HepG2 (cell line): ENCODE data around the gene CTSA. TPM values are rescaled to one million over a fixed set of nuclear protein-coding genes. Genes with fewer than 3 reads are reported as not detected.

Experiments
- DNMT1 ChIP-seq: sonication (generic); formaldehyde crosslinking; IDR thresholded peaks from 2 replicates; pipeline ENCODE4 v1.5.1; 2020; ENCODE audit warnings: mild to moderate bottlenecking, missing genetic modification reagents
- ELF3 ChIP-seq: IDR thresholded peaks from 2 replicates; pipeline ENCODE4 v1.6.1; 2016; ENCODE audit warnings: missing genetic modification reagents, missing compliant biosample characterization
- ETV5 ChIP-seq: IDR thresholded peaks from 2 replicates; pipeline ENCODE4 v1.6.1; 2018; ENCODE audit warnings: missing biosample characterization, missing genetic modification reagents, inconsistent platforms, borderline replicate concordance
- GATAD1 ChIP-seq: IDR thresholded peaks from 2 replicates; pipeline ENCODE4 v1.6.1; 2016; ENCODE audit warnings: missing genetic modification reagents, missing compliant biosample characterization
- GATAD2A ChIP-seq: IDR thresholded peaks from 2 replicates; pipeline ENCODE4 v1.6.1; 2016
- HDAC2 ChIP-seq: sonication (generic); formaldehyde crosslinking; IDR thresholded peaks from 2 replicates; pipeline ENCODE4 v1.4.0; 2020; ENCODE audit warnings: missing genetic modification reagents
- HMG20B ChIP-seq: conservative IDR thresholded peaks from 2 replicates; pipeline ENCODE4 v1.6.1; 2016; ENCODE audit warnings: missing genetic modification reagents, missing compliant biosample characterization
- KLF15 ChIP-seq: sonication (generic); formaldehyde crosslinking; IDR thresholded peaks from 2 replicates; pipeline ENCODE4 v1.8.1; 2023; ENCODE audit warnings: borderline replicate concordance, mild to moderate bottlenecking, inconsistent platforms, missing genetic modification reagents, mixed read lengths
- KLF6 ChIP-seq: IDR thresholded peaks from 2 replicates; pipeline ENCODE4 v1.8.0; 2016; ENCODE audit warnings: missing biosample characterization, missing genetic modification reagents
- NFIB ChIP-seq: sonication (generic); formaldehyde crosslinking; IDR thresholded peaks from 2 replicates; pipeline ENCODE4 v1.9.0; 2021; ENCODE audit warnings: missing genetic modification reagents, mild to moderate bottlenecking, borderline replicate concordance
- RELA ChIP-seq: sonication (generic); formaldehyde crosslinking; IDR thresholded peaks from 2 replicates; pipeline ENCODE4 v1.4.0; 2020; ENCODE audit warnings: missing genetic modification reagents
- RFXAP ChIP-seq: sonication (generic); formaldehyde crosslinking; IDR thresholded peaks from 2 replicates; pipeline ENCODE4 v1.4.0; 2020; ENCODE audit warnings: missing genetic modification reagents, borderline replicate concordance
- SAP130 ChIP-seq: IDR thresholded peaks from 2 replicates; pipeline ENCODE4 v1.6.1; 2016; ENCODE audit warnings: low read depth
- SP1 ChIP-seq, 2 experiments: fragments of 450-650 bp in 1 of 2; sonication (generic) in 1 of 2; formaldehyde crosslinking in 1 of 2; IDR thresholded peaks; 2 replicates each; pipeline versions ENCODE4 v1.4.0 to v1.6.1; 2016 to 2020; ENCODE audit warnings: missing genetic modification reagents in 1 of 2
- TEAD3 ChIP-seq: optimal IDR thresholded peaks from 2 replicates; pipeline ENCODE3; 2016; ENCODE audit warnings: borderline replicate concordance
- ZFP1 ChIP-seq: IDR thresholded peaks from 2 replicates; pipeline ENCODE4 v1.6.1; 2016
- ZNF251 ChIP-seq: sonication (generic); formaldehyde crosslinking; IDR thresholded peaks from 2 replicates; pipeline ENCODE4 v1.9.0; 2021; ENCODE audit warnings: mild to moderate bottlenecking, missing genetic modification reagents
- ZNF335 ChIP-seq: sonication (generic); formaldehyde crosslinking; IDR thresholded peaks from 2 replicates; pipeline ENCODE4 v1.4.0; 2020; ENCODE audit warnings: missing genetic modification reagents
- ZNF543 ChIP-seq: sonication (generic); formaldehyde crosslinking; IDR thresholded peaks from 2 replicates; pipeline ENCODE4 v1.4.0; 2020; ENCODE audit warnings: mild to moderate bottlenecking, missing genetic modification reagents
- polyA plus RNA-seq, 8 experiments: library from polyadenylated mRNA; depleted of rRNA in 3 of 8; stranded (reverse) in 7 of 8; unstranded in 1 of 8; fragments of >200 nt; fragmentation: Illumina TruSeq in 4 of 8; extraction: Trizol in 4 of 8; gene quantifications; 2 replicates each; pipeline versions ENCODE4 v1.2.1 to v1.2.3, GENCODE V29; 2011 to 2016; ENCODE audit warnings: low read depth in 4 of 8, missing spikeins in 1 of 8, mixed read lengths in 1 of 8; ENCODE audit not compliant: insufficient read depth in 1 of 8
- total RNA-seq, 5 experiments: library from RNA; depleted of rRNA; stranded (reverse); fragments of >200 nt; fragmentation: Illumina TruSeq; extraction: Trizol; gene quantifications; 2 replicates each; pipeline ENCODE4 v1.2.3, GENCODE V29; 2016; ENCODE audit warnings: low read depth in 1 of 5
- TF ChIP-seq, protein P1 (sequence below): sonication (generic); formaldehyde crosslinking; IDR thresholded peaks from 2 replicates; pipeline ENCODE4 v1.8.0; 2022; ENCODE audit warnings: missing genetic modification reagents, mild to moderate bottlenecking, borderline replicate concordance
- TF ChIP-seq, protein P2 (sequence below): IDR thresholded peaks from 2 replicates; pipeline ENCODE4 v1.4.0; 2020; ENCODE audit warnings: mild to moderate bottlenecking, missing genetic modification reagents
- TF ChIP-seq, protein P3 (sequence below): sonication (generic); formaldehyde crosslinking; IDR thresholded peaks from 2 replicates; pipeline ENCODE4 v1.4.0; 2020; ENCODE audit warnings: missing genetic modification reagents
- TF ChIP-seq, protein P4 (sequence below): sonication (generic); formaldehyde crosslinking; IDR thresholded peaks from 2 replicates; pipeline ENCODE4 v1.5.0; 2020; ENCODE audit warnings: mild to moderate bottlenecking, missing genetic modification reagents, moderate library complexity

The CTSA gene
- total and polyA plus RNA-seq, 2 of the 13 experiments (the other 11 are each of a cell fraction or from before 2014, with no cell fraction given): 202 to 231 TPM

DNA sequence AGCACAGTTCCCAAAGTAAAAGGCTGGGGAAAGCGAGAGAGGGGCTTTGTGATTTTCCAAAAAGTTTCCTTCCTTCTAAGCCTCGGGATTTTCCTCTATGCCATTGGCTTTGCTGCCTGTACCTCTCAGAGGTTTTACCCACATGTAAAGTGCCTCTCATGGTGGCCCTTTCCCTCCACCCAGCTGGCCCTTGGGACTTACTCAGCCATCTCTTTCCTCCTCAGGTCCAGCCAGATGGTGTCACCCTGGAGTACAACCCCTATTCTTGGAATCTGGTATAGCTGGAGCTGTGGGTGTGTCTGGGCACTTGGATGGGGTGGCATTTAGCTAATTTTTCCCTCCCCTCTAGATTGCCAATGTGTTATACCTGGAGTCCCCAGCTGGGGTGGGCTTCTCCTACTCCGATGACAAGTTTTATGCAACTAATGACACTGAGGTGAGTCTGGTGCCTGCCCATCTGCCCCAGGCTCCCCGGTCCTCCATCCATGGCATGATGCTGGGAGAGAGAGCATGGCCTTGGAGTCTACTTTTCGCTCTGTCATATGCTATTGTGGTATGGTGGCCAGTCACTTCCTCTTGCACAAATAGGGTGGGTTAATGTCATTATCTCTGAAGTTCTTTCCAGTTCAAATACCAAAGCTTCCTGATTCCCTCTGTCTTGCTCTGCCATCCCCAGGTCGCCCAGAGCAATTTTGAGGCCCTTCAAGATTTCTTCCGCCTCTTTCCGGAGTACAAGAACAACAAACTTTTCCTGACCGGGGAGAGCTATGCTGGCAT lies 1.1 kb downstream of the CTSA start (continued):
- TF ChIP-seq ZNF543 (CRISPR knock-in tag) (no peak), GATAD1 (CRISPR knock-in tag) (peak; percentile 44; the same call in 1 of the 2 replicates), RFXAP (no peak), HDAC2 (CRISPR knock-in tag) (peak; percentile 61; the same call in 1 of the 2 replicates), NFIB (0 out of 2 replicates have a peak, but pooled peaks have one; percentile 49), ZNF251 (CRISPR knock-in tag) (no peak), ZNF335 (CRISPR knock-in tag) (no peak), TEAD3 (CRISPR knock-in tag) (peak; percentile 69), GATAD2A (CRISPR knock-in tag) (0 out of 2 replicates have a peak, but pooled peaks have one; percentile 12), DNMT1 (CRISPR knock-in tag) (no peak), KLF6 (no peak), ZFP1 (CRISPR knock-in tag) (no peak), RELA (0 out of 2 replicates have a peak, but pooled peaks have one; percentile 51), ELF3 (CRISPR knock-in tag) (peak; percentile 58; the same call in 1 of the 2 replicates), SAP130 (peak; percentile 67), KLF15 (0 out of 2 replicates have a peak, but pooled peaks have one; percentile 24), HMG20B (CRISPR knock-in tag) (peak; percentile 62; the same call in 1 of the 2 replicates), SP1 (IDR thresholded peaks at IDR 0.05) (no peak), SP1 (CRISPR knock-in tag; IDR thresholded peaks at IDR 0.05) (0 out of 2 replicates have a peak, but pooled peaks have one; percentile 16), ETV5 (CRISPR knock-in tag) (0 out of 2 replicates have a peak, but pooled peaks have one; percentile 14)
- TF ChIP-seq, protein P1, sequence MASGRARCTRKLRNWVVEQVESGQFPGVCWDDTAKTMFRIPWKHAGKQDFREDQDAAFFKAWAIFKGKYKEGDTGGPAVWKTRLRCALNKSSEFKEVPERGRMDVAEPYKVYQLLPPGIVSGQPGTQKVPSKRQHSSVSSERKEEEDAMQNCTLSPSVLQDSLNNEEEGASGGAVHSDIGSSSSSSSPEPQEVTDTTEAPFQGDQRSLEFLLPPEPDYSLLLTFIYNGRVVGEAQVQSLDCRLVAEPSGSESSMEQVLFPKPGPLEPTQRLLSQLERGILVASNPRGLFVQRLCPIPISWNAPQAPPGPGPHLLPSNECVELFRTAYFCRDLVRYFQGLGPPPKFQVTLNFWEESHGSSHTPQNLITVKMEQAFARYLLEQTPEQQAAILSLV: no peak
- TF ChIP-seq, protein P2, sequence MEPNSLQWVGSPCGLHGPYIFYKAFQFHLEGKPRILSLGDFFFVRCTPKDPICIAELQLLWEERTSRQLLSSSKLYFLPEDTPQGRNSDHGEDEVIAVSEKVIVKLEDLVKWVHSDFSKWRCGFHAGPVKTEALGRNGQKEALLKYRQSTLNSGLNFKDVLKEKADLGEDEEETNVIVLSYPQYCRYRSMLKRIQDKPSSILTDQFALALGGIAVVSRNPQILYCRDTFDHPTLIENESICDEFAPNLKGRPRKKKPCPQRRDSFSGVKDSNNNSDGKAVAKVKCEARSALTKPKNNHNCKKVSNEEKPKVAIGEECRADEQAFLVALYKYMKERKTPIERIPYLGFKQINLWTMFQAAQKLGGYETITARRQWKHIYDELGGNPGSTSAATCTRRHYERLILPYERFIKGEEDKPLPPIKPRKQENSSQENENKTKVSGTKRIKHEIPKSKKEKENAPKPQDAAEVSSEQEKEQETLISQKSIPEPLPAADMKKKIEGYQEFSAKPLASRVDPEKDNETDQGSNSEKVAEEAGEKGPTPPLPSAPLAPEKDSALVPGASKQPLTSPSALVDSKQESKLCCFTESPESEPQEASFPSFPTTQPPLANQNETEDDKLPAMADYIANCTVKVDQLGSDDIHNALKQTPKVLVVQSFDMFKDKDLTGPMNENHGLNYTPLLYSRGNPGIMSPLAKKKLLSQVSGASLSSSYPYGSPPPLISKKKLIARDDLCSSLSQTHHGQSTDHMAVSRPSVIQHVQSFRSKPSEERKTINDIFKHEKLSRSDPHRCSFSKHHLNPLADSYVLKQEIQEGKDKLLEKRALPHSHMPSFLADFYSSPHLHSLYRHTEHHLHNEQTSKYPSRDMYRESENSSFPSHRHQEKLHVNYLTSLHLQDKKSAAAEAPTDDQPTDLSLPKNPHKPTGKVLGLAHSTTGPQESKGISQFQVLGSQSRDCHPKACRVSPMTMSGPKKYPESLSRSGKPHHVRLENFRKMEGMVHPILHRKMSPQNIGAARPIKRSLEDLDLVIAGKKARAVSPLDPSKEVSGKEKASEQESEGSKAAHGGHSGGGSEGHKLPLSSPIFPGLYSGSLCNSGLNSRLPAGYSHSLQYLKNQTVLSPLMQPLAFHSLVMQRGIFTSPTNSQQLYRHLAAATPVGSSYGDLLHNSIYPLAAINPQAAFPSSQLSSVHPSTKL: no peak
- TF ChIP-seq, protein P3, sequence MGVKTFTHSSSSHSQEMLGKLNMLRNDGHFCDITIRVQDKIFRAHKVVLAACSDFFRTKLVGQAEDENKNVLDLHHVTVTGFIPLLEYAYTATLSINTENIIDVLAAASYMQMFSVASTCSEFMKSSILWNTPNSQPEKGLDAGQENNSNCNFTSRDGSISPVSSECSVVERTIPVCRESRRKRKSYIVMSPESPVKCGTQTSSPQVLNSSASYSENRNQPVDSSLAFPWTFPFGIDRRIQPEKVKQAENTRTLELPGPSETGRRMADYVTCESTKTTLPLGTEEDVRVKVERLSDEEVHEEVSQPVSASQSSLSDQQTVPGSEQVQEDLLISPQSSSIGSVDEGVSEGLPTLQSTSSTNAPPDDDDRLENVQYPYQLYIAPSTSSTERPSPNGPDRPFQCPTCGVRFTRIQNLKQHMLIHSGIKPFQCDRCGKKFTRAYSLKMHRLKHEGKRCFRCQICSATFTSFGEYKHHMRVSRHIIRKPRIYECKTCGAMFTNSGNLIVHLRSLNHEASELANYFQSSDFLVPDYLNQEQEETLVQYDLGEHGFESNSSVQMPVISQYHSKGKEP (CRISPR knock-in tag): 0 out of 2 replicates have a peak, but pooled peaks have one; percentile 17
- TF ChIP-seq, protein P4, sequence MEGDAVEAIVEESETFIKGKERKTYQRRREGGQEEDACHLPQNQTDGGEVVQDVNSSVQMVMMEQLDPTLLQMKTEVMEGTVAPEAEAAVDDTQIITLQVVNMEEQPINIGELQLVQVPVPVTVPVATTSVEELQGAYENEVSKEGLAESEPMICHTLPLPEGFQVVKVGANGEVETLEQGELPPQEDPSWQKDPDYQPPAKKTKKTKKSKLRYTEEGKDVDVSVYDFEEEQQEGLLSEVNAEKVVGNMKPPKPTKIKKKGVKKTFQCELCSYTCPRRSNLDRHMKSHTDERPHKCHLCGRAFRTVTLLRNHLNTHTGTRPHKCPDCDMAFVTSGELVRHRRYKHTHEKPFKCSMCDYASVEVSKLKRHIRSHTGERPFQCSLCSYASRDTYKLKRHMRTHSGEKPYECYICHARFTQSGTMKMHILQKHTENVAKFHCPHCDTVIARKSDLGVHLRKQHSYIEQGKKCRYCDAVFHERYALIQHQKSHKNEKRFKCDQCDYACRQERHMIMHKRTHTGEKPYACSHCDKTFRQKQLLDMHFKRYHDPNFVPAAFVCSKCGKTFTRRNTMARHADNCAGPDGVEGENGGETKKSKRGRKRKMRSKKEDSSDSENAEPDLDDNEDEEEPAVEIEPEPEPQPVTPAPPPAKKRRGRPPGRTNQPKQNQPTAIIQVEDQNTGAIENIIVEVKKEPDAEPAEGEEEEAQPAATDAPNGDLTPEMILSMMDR (CRISPR knock-in tag): peak; percentile 73
